GM19372 (cell line): ENCODE results near the gene CCDC86.

Experiments
- ATAC-seq: cut with Tn5 transposase; IDR thresholded peaks from one replicate; pipeline ENCODE4 v1.9.1; 2021; ENCODE audit warnings: mild to moderate bottlenecking, low read depth, moderate library complexity; ENCODE audit not compliant: unreplicated experiment

The CCDC86 gene

GRCh38 chr11:60852117-60852981 is 10.4 kb downstream of the CCDC86 start:
- no peak for ATAC-seq

DNA sequence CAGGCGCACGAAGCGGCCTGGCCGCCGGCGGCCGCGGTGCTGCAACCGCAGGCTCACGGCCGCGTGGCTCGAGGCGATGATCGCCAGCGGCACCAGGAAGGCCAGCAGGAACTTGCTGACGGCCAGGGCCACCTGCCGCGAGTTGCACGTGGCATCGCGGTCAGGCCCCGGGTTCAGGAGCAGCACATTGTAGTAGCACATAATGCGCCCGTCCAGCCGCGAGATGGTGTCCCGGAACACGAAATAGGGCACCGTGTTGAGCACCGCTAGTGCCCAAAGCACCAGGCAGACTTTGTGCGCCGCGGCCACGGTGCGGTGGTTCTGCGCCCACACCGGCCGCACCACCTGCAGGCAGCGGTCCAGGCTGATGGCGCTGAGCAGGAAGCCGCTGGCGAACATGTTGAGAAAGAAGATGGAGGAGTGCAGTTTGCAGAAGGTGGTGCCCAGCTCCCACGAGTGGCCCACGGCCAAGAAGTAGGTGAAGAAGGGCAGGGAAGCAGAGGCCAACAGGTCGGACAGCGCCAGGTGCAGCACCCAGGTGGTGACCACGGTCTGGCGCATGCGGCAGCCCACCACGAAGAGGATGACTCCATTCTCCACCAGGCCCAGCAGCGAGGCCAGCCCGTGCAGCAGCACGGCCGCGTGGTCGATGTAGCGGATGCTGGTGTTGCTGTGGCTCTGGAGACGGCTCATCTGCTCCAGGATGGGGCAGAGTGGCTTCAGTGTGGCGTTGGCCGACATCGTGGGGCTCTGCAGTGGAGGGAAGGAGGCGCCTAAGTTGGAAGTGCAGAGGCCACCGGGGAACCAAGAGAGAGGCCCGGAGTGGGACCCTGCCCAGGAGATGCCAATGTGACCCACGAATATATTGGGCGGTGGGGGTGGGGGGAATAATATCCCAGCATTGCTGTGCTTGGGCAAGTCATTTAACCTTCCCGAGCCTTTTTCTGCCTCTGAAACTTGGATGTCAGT is 11.4 kb downstream of the CCDC86 start:
- no peak for ATAC-seq

DNA sequence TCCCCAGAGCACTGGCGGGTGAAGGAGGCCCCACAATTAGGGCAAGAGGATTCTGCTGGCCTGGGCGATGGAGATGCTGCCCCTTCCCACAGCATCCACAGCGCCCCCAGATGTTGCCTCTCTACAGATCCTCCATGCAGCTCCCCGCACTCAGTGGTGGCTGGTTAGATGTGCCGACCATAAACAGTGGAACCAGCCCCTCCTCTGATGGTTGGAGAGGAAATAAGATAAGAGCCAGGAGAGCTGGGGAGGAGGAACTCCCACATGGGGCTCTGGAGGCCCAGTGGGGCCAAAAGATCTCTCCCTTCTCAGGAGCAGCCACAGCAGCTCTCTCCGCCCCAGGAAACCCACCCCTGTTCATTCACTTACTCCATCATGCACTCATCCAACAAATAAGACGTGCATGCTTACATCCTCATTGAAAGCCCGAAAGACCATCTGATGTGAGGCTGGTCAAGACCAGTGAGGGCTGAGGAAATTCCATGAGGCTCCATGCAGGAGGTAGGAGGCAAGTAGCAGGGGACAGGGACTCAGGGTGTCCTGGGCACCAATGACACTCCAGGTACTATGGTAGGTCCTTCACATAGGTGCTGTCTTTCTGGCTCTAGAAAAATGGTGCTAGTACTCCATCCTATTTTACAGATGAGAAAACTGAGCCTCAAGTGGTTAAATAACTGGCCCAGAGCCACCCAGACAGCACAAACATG is 12.4 kb downstream of the CCDC86 start:
- ATAC-seq, result no peak

GRCh38 chr11:60854847-60855725 is 13.2 kb downstream of the CCDC86 start:
- no peak for ATAC-seq

DNA sequence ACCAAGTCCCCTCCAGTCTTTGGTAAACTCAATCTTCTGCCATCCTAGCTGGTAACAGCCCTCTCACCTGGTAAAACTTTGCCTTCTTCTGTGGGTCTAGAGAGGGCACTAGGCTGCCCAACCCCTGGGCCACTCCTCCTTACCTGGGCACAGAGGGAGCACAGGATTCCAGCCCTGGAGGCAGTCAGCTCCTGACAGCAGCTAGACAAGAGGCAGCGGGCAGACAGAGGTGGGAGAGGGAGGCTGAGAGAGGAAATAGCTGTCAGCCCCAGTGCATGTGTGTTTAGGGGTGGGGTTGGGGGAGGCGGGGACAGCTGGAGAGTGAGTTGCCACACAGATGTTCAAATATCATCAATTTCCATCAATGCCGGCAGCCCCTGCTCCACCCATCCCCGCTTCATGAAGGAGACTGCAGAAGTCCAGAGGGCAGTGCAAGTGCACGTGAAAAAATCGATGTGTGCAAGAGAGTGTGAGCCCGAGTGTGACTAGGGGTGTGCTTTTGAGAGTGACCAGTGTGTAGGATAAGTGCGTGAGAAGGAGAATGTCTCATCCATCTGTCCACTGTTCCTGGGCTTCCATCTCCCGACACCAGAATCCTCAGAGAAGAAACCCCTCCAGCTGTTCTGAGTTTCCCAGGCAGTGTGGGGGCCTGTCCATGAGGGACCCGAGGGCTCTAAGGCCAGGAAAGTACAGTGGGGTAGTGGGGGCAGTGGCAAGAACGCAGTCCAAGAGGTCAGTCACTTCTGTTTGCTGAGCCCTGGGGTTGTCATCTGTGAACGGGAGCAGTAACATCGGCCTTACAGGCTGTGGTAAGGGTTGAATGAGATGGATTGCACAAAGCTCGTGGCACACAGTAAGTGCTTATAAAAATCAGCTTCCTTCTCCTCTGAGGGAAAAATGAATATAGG is 14.1 kb downstream of the CCDC86 start, which contains the start of gene PTGDR2:
TSS of gene PTGDR2 (minus strand) at position 225 of the 908 bp plus-strand sequence. CDS start 2,228 bp downstream, outside the sequence.
- ATAC-seq, result no peak

GRCh38 chr11:60857378-60858232 is 15.7 kb downstream of the CCDC86 start:
- no peak for ATAC-seq

DNA sequence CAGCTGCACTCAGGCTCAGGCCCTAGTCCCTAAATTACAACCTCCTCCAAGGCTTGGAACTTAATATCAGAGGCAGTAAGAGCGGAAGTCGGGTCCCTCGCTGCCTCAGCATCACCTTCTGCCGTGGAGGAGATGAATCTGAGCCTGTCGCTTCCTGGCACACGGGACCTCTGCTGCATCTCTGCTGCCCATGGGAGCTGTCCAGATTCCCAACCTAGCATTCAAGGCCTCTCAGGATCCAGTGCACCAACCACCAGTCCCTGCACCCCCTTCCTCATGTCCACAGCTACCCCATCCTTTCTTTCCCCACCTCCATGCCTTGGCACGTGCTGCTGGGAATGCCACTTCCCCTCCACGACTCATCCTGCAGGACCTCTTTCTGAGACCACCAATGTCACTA is 16.3 kb downstream of the CCDC86 start:
- no peak for ATAC-seq

- ATAC-seq, result no peak
Measured at GRCh38 chr11:60858731-60859464, 17.0 kb downstream of the CCDC86 start.

- ATAC-seq, result no peak
Measured at GRCh38 chr11:60859616-60860250, 17.8 kb downstream of the CCDC86 start.

DNA sequence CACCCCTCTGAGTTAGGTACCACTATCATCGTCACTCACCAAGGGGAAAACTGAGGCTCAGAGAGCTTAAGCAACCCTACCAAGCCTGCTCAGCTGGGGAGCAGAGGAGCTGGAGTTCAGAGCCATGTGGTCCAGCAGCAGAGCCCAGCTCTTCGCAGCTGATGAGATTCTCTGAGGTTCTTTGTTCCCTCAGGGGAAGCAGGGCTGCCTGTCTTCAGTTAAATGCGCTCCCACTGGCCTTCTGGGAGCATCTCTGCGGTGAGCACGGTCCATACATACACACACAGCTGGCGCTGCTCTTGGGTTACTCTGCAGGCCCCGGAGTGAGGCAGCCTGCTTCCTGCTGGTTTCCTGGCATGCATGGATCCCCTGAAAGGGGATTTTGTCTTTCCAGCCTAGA is 19.0 kb downstream of the CCDC86 start:
- no peak for ATAC-seq

- no peak for ATAC-seq
Measured at GRCh38 chr11:60862171-60862570, 20.3 kb downstream of the CCDC86 start.

- no peak for ATAC-seq
Measured at GRCh38 chr11:60863550-60864521, 21.9 kb downstream of the CCDC86 start.

DNA sequence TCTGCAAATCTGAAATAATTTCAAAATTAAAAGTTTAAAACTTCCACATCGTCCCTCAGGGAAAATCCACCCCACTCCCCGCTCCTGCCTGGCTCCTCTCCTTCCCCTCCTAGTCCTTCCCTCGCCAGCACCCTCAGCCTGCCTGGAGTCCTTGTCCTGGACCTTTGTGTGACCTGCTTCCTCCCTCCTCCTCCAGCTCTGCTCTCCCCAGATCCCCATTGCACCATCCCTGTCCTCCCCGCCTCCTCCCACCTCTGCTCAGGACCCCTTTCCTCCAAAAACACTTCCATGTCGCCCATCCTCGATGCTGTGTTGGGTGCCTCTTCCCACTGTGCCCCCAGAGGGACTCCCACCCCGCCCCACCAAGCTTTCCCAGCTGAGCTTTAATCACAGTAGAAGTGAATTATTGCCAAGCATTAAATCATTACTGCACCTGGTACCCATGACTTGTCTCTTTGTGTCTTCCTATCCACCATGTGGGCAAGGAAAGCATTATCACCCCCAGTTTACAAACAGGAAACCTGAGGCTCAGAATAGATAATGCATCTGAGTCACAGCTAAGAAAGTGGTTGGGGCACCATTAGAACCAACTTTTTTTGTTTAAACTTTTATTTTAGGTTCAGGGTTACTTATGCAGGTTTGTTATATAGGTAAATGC is 23.1 kb downstream of the CCDC86 start:
- no peak for ATAC-seq

DNA sequence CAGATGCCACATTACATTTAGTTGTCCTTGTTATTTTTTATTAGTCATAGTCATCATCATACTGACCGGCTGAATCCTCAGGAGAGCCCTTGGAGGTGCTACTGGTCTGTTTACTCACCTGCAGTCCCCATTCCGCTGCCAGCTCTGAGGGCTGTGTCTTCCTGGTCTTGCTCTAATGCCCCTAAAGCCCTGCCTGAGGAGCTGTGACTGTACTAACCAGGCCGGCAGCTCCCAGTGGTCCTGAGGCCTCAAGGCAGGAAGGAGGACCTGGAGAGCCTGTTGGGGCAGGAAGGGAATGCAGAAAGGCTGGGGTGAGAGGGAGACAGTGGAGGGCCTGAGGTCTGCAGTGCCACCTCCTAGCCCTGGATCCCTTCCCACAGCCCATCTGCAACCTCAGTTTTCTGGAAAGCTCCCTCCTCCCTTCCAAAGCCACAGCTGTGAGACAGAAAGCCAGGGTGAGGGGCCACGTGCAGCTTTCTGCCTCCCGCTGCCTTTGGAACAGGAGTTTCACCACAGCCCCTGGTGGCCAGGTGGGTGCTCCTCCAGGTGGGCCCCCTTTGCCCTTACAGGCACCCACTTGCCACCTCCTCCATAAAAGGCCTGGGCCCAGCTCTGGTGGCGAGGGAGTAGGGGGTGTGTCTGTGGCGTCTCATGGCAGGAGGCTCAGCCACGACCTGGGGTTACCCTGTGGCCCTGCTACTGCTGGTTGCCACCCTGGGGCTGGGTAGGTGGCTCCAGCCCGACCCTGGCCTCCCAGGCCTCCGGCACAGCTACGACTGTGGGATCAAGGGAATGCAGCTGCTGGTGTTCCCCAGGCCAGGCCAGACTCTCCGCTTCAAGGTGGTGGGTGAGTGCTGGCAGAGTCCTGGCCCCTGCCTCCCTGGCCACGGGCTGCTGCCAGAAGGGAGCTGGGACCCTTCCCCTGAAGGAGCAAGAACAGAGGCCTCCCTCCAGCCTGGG is 25.3 kb downstream of the CCDC86 start, which contains the start of gene ZP1:
TSS of gene ZP1 (plus strand) at position 632 of the 960 bp plus-strand sequence. CDS start at position 652, 20 bp downstream.
- no peak for ATAC-seq
